ENCODE results near the gene HS3ST3A1.

- TF ChIP-seq EZH2 (IDR thresholded peaks at IDR 0.05; ENCODE audit: insufficient read depth, poor library complexity, severe bottlenecking), result no peak
- TF ChIP-seq EZH2phosphoT487 (IDR thresholded peaks at IDR 0.05; ENCODE audit: insufficient read depth, low read depth), result no peak
Measured at GRCh38 chr17:13616031-13616430, 14.3 kb upstream of the HS3ST3A1 start.

Data from GM23248 (cell line).